HG03565 (cell line): ENCODE results near the gene GSTA1.
"Not testable (repeated sequence)": the region's sequence is repeated elsewhere in the genome, so short reads cannot be mapped to it uniquely, and the experiment has no call there.

ENCODE experiments used
- ATAC-seq: cut with Tn5 transposase; IDR thresholded peaks from one replicate; pipeline ENCODE4 v1.9.1; 2021; ENCODE audit warnings: mild to moderate bottlenecking, moderate library complexity; ENCODE audit not compliant: unreplicated experiment

GSTA1 gene

GRCh38 chr6:52803668-52804255 is at the start of gene GSTA1:
TSS of gene GSTA1 (minus strand) at chr6:52803816. CDS start at chr6:52799267, 4,549 bp downstream.
- not testable (repeated sequence) for ATAC-seq

GRCh38 chr6:52849137-52849536 is 45.5 kb upstream of the GSTA1 start:
- ATAC-seq, result no peak

- no peak for ATAC-seq
Measured at GRCh38 chr6:52846002-52846401, 42.4 kb upstream of the GSTA1 start.

GRCh38 chr6:52843605-52844004 is 40.0 kb upstream of the GSTA1 start:
- no peak for ATAC-seq

GRCh38 chr6:52840763-52841585 is 37.4 kb upstream of the GSTA1 start, which contains the start of gene GSTA5:
TSS of gene GSTA5 (minus strand) at chr6:52840813.
- ATAC-seq, result no peak

- peak; percentile 83 for ATAC-seq
Measured at GRCh38 chr6:52839124-52840055, 35.8 kb upstream of the GSTA1 start.

GRCh38 chr6:52834481-52834880 is 30.9 kb upstream of the GSTA1 start:
- no peak for ATAC-seq

GRCh38 chr6:52830869-52831268 is 27.3 kb upstream of the GSTA1 start:
- ATAC-seq, result not testable (repeated sequence)

GRCh38 chr6:52829046-52829817 is 25.6 kb upstream of the GSTA1 start:
- no peak for ATAC-seq

GRCh38 chr6:52828621-52829020 is 25.0 kb upstream of the GSTA1 start:
- not testable (repeated sequence) for ATAC-seq

- not testable (repeated sequence) for ATAC-seq
Measured at GRCh38 chr6:52827073-52827783, 23.6 kb upstream of the GSTA1 start.

- ATAC-seq, result no peak
Measured at GRCh38 chr6:52826513-52826912, 22.9 kb upstream of the GSTA1 start.

- ATAC-seq, result not testable (repeated sequence)
Measured at GRCh38 chr6:52825900-52826459, 22.4 kb upstream of the GSTA1 start.

- ATAC-seq, result not testable (repeated sequence)
Measured at GRCh38 chr6:52825270-52825793, 21.7 kb upstream of the GSTA1 start.

GRCh38 chr6:52821842-52822241 is 18.2 kb upstream of the GSTA1 start:
- no peak for ATAC-seq

GRCh38 chr6:52820198-52820597 is 16.6 kb upstream of the GSTA1 start:
- ATAC-seq, result no peak

- peak; percentile 74 for ATAC-seq
Measured at GRCh38 chr6:52815167-52816092, 11.8 kb upstream of the GSTA1 start.

GRCh38 chr6:52814545-52814944 is 10.9 kb upstream of the GSTA1 start:
- ATAC-seq, result not testable (repeated sequence)
